ENCODE results near the gene CHRDL1.
"Not testable (repeated sequence)": the region's sequence is repeated elsewhere in the genome, so short reads cannot be mapped to it uniquely, and the experiment has no call there.

Gene CHRDL1

GRCh38 chrX:110669572-110669971 is 126.0 kb downstream of the CHRDL1 start:
- no peak for TF ChIP-seq CTCF (IDR thresholded peaks at IDR 0.05; ENCODE audit: borderline replicate concordance, insufficient read depth, low read depth, low read length)

GRCh38 chrX:110667706-110668105 is 127.9 kb downstream of the CHRDL1 start:
- no peak for TF ChIP-seq CTCF (IDR thresholded peaks at IDR 0.05; ENCODE audit: borderline replicate concordance, insufficient read depth, low read depth, low read length)
- no peak overlapping the region for H3K4me3 ChIP-seq (ENCODE audit: low read depth, low read length)

More at GRCh38 chrX:110669572-110669971, 126.0 kb downstream of the CHRDL1 start:
- H3K4me3 ChIP-seq (ENCODE audit: low read depth, low read length) = no peak overlapping the region

- peak; percentile 75; the same call in 1 of the 2 replicates for TF ChIP-seq CTCF (IDR thresholded peaks at IDR 0.05; ENCODE audit: borderline replicate concordance, insufficient read depth, low read depth, low read length)
- no peak overlapping the region for H3K4me3 ChIP-seq (ENCODE audit: low read depth, low read length)
These were observed 130.2 kb downstream of the CHRDL1 start for GRCh38 chrX:110665223-110666002.

- TF ChIP-seq CTCF (IDR thresholded peaks at IDR 0.05; ENCODE audit: borderline replicate concordance, insufficient read depth, low read depth, low read length) = no peak
- no peak overlapping the region for H3K4me3 ChIP-seq (ENCODE audit: low read depth, low read length)
These were observed 138.5 kb downstream of the CHRDL1 start for GRCh38 chrX:110657073-110657472.

GRCh38 chrX:110654280-110654679 is 141.3 kb downstream of the CHRDL1 start:
- not testable (repeated sequence) for H3K4me3 ChIP-seq (ENCODE audit: low read depth, low read length)

- TF ChIP-seq CTCF (IDR thresholded peaks at IDR 0.05; ENCODE audit: borderline replicate concordance, insufficient read depth, low read depth, low read length) = no peak
- no peak overlapping the region for H3K4me3 ChIP-seq (ENCODE audit: low read depth, low read length)
These were observed 149.2 kb downstream of the CHRDL1 start for GRCh38 chrX:110646386-110646785.
